Mesothelial cell of epicardium (in vitro differentiated cells): ENCODE results near the gene USH1C. TPM values are rescaled to one million over a fixed set of nuclear protein-coding genes. Genes with fewer than 3 reads are reported as not detected.

ENCODE experiments used
- DNase-seq, 2 experiments: peaks; one replicate each; pipeline ENCODE4 v3.0.0; 2021; ENCODE audit warnings: low spot score in 2 of 2; ENCODE audit not compliant: unreplicated experiment in 2 of 2
- H3K27ac Mint-ChIP-seq: 2 replicates; pipeline ENCODE4 v1.8.0; 2021; ENCODE audit warnings: mixed read lengths
- H3K27me3 Mint-ChIP-seq: 2 replicates; pipeline ENCODE4 v1.8.0; 2021; ENCODE audit warnings: low read depth, mixed read lengths
- H3K36me3 Mint-ChIP-seq: 2 replicates; pipeline ENCODE4 v1.8.0; 2021; ENCODE audit warnings: mixed read lengths
- H3K4me1 Mint-ChIP-seq: 2 replicates; pipeline ENCODE4 v1.8.0; 2021; ENCODE audit warnings: mixed read lengths
- H3K4me3 Mint-ChIP-seq: 2 replicates; pipeline ENCODE4 v1.8.0; 2021; ENCODE audit warnings: mild to moderate bottlenecking, moderate library complexity, mixed read lengths
- H3K9me3 Mint-ChIP-seq: 2 replicates; pipeline ENCODE4 v1.8.0; 2021; ENCODE audit warnings: mixed read lengths
- CTCF ChIP-seq: fragments of 200-600 bp; sonication (generic); IDR thresholded peaks from one replicate; pipeline ENCODE4 v1.5.0; 2021; ENCODE audit warnings: antibody characterized with exemption; ENCODE audit not compliant: unreplicated experiment
- total RNA-seq: library from RNA; stranded (reverse); gene quantifications from 3 replicates; pipeline ENCODE4 v1.2.1, GENCODE V29; 2021

USH1C gene
- total RNA-seq, 1 donor from 2014 or later: 0.54 TPM

- Mint-ChIP-seq H3K4me1 (no peaks in the 10 kb centered on the region), H3K9me3 (peaks cover under 1% of the 10 kb centered on the region), H3K36me3 (no peaks in the 10 kb centered on the region), H3K4me3 (no peak overlapping the region), H3K27me3 (peaks cover 75% of the 10 kb centered on the region), H3K27ac (no peak overlapping the region)
- DNase-seq: no peak
- no peak for TF ChIP-seq CTCF
Measured at GRCh38 chr11:17446482-17446881, 97.7 kb downstream of the USH1C start.

- peaks cover 79% of the 10 kb centered on the region for H3K27me3 Mint-ChIP-seq
- no peaks in the 10 kb centered on the region for H3K36me3 Mint-ChIP-seq
- TF ChIP-seq CTCF: no peak
- DNase-seq: no peak
- no peak overlapping the region for H3K27ac Mint-ChIP-seq
- no peak overlapping the region for H3K4me3 Mint-ChIP-seq
- H3K4me1 Mint-ChIP-seq: no peaks in the 10 kb centered on the region
- peaks cover 4% of the 10 kb centered on the region for H3K9me3 Mint-ChIP-seq
Measured at GRCh38 chr11:17445240-17445795, 98.9 kb downstream of the USH1C start.

- Mint-ChIP-seq H3K36me3 (no peaks in the 10 kb centered on the region), H3K4me3 (no peak overlapping the region), H3K4me1 (no peaks in the 10 kb centered on the region), H3K27me3 (peaks cover 83% of the 10 kb centered on the region), H3K9me3 (peaks cover 4% of the 10 kb centered on the region), H3K27ac (no peak overlapping the region)
- DNase-seq: no peak
- no peak for TF ChIP-seq CTCF
Measured at GRCh38 chr11:17443926-17444690, 100.1 kb downstream of the USH1C start.

Other genes with a start within 250 kb of the USH1C start
- gene NCR3LG1, start 192.6 kb downstream of the USH1C start, total RNA-seq: 4.8 to 5.6 TPM (median 4.9 TPM) in 3 replicates
- gene KCNJ11, start 155.8 kb downstream of the USH1C start, total RNA-seq: 2.0 to 3.0 TPM (median 2.1 TPM) in 3 replicates
- not detected in 3 replicates for gene ABCC8, start 67.6 kb downstream of the USH1C start, total RNA-seq
- gene OTOG, start 2.8 kb upstream of the USH1C start, total RNA-seq: 1.2 to 2.8 TPM (median 1.8 TPM) in 3 replicates
- not detected in 3 replicates for gene MYOD1, start 175.2 kb upstream of the USH1C start, total RNA-seq
- gene KCNC1, start 190.4 kb upstream of the USH1C start, total RNA-seq: 0.18 to 0.20 TPM (median 0.20 TPM) in 3 replicates